ENCODE results near the gene DTL. TPM values are rescaled to one million over a fixed set of nuclear protein-coding genes. Genes with fewer than 3 reads are reported as not detected.

DTL gene
- polyA plus RNA-seq, 1 of the 3 experiments (the other 2 are of a cell fraction) = 9.3 TPM

GRCh38 chr1:212030936-212031528 lies 4.5 kb upstream of the DTL start:
- CTCF ChIA-PET = interaction anchor here (0.6 to 2.2 kb wide), 2 partner anchors 39 to 350 kb away, joined by 3 to 7 read pairs; no protein-coding TSS in a partner anchor
- H3K9ac ChIP-seq = peak overlapping the region; percentile 57; the same call in 1 of the 2 replicates
- DNase-seq = no peak
- TF ChIP-seq FOXJ3 (CRISPR knock-in tag; IDR thresholded peaks at IDR 0.05) (no peak), NFIC (IDR thresholded peaks at IDR 0.05; ENCODE audit: borderline replicate concordance) (peak; percentile 61), REST (IDR thresholded peaks at IDR 0.05; ENCODE audit: low read depth, low read length) (no peak), TAF1 (IDR thresholded peaks at IDR 0.05; ENCODE audit: borderline replicate concordance, low read depth, low read length) (no peak), YY1 (IDR thresholded peaks at IDR 0.05; ENCODE audit: low read depth) (no peak), SMC3 (IDR thresholded peaks at IDR 0.05; ENCODE audit: low read depth, low read length) (no peak), JUND (IDR thresholded peaks at IDR 0.05) (peak; percentile 84), TCF12 (IDR thresholded peaks at IDR 0.05) (peak; percentile 52), EP300 (IDR thresholded peaks at IDR 0.05; ENCODE audit: borderline replicate concordance in 1 of 2, low read depth in 1 of 2, low read length in 1 of 2) (no peak), FOSL2 (IDR thresholded peaks at IDR 0.05; ENCODE audit: borderline replicate concordance, low read depth) (peak; percentile 87; the same call in 1 of the 2 replicates), PBX3 (IDR thresholded peaks at IDR 0.05) (peak; percentile 26; the same call in 1 of the 2 replicates), FOXM1 (IDR thresholded peaks at IDR 0.05; ENCODE audit: low read depth) (no peak)
- H3F3A ChIP-seq (replicated peaks; ENCODE audit: insufficient read depth) = peaks cover 37% of the 10 kb centered on the region
- no peaks in the 10 kb centered on the region for H3K27me3 ChIP-seq (ENCODE audit: insufficient read depth)
- H3K4me2 ChIP-seq = peak overlapping the region; percentile 55
- no peak overlapping the region; a peak in 1 of 4 replicates for H3K4me3 ChIP-seq (ENCODE audit: low read depth in 2 of 2, low read length in 1 of 2)
- no peaks in the 10 kb centered on the region for H3K9me2 ChIP-seq
- POLR2A ChIA-PET = no interaction called here
- peaks cover 83% of the 10 kb centered on the region for H3K79me2 ChIP-seq (ENCODE audit: insufficient read depth)
- H3K36me3 ChIP-seq (replicated peaks in 1 of 2; ENCODE audit: control insufficient read depth in 1 of 2, insufficient read depth in 2 of 2, low read length in 1 of 2) = peaks cover 0 to 4% of the 10 kb centered on the region in 2 experiments
- 52% methylated on average over 1 of the region's 1 CpG for WGBS (ENCODE audit: low lambda C conversion rate)
- H4K20me1 ChIP-seq (ENCODE audit: insufficient read depth) = 0 out of 2 replicates have a peak, but pooled peaks cover 2% of the 10 kb centered on the region
- peak overlapping the region; percentile 26 to 98 for H3K27ac ChIP-seq (ENCODE audit: low read depth in 2 of 2, low read length in 1 of 2)
- peak overlapping the region; percentile 24; the same call in 1 of the 2 replicates for H2AFZ ChIP-seq (ENCODE audit: low read depth)
- no peaks in the 10 kb centered on the region for H3K9me3 ChIP-seq
- H3K4me1 ChIP-seq (ENCODE audit: control insufficient read depth in 1 of 2, insufficient read depth in 2 of 2, low read depth in 1 of 2, low read length in 1 of 2) = peaks cover 7 to 28% of the 10 kb centered on the region in 2 experiments; a peak in 3 of 4 replicates

All from SK-N-SH (cell line).